CD4-positive, alpha-beta T cell treated with Interferon gamma for 1 hour (primary cell): ENCODE results near the gene OPCML.

Experiments
- DNase-seq: peaks from one replicate; pipeline ENCODE4 v3.0.0-alpha.2; 2020

The OPCML gene

GRCh38 chr11:132496341-132496740 is 1036.0 kb downstream of the OPCML start:
- DNase-seq, result no peak

- no peak for DNase-seq
Observed at GRCh38 chr11:132493801-132494200, 1038.5 kb downstream of the OPCML start.

GRCh38 chr11:132490978-132491377 is 1041.3 kb downstream of the OPCML start:
- DNase-seq, result no peak

GRCh38 chr11:132486060-132486459 is 1046.2 kb downstream of the OPCML start:
- no peak for DNase-seq

- DNase-seq, result no peak
Observed at GRCh38 chr11:132475026-132475425, 1057.3 kb downstream of the OPCML start.

GRCh38 chr11:132472411-132473172 is 1059.7 kb downstream of the OPCML start:
- no peak for DNase-seq

GRCh38 chr11:132471466-132471865 is 1060.8 kb downstream of the OPCML start:
- no peak for DNase-seq

GRCh38 chr11:132466983-132467382 is 1065.3 kb downstream of the OPCML start:
- DNase-seq, result no peak

GRCh38 chr11:132464939-132465338 is 1067.4 kb downstream of the OPCML start:
- DNase-seq, result no peak

GRCh38 chr11:132464003-132464342 is 1068.3 kb downstream of the OPCML start:
- DNase-seq, result no peak

- DNase-seq, result no peak
Observed at GRCh38 chr11:132463295-132464002, 1068.9 kb downstream of the OPCML start.

GRCh38 chr11:132459736-132460135 is 1072.6 kb downstream of the OPCML start:
- DNase-seq, result no peak

GRCh38 chr11:132457445-132457844 is 1074.9 kb downstream of the OPCML start:
- DNase-seq, result no peak

- no peak for DNase-seq
Observed at GRCh38 chr11:132456751-132457328, 1075.5 kb downstream of the OPCML start.

GRCh38 chr11:132455044-132455443 is 1077.3 kb downstream of the OPCML start:
- no peak for DNase-seq

GRCh38 chr11:132453406-132453805 is 1078.9 kb downstream of the OPCML start:
- DNase-seq, result no peak

- DNase-seq, result no peak
Observed at GRCh38 chr11:132452616-132453015, 1079.7 kb downstream of the OPCML start.

- DNase-seq, result no peak
Observed at GRCh38 chr11:132451942-132452601, 1080.2 kb downstream of the OPCML start.

GRCh38 chr11:132450631-132451030 is 1081.7 kb downstream of the OPCML start:
- no peak for DNase-seq

GRCh38 chr11:132448334-132448995 is 1083.8 kb downstream of the OPCML start:
- no peak for DNase-seq

- DNase-seq, result no peak
Observed at GRCh38 chr11:132447761-132448160, 1084.5 kb downstream of the OPCML start.

- no peak for DNase-seq
Observed at GRCh38 chr11:132445859-132446291, 1086.4 kb downstream of the OPCML start.

GRCh38 chr11:132444911-132445310 is 1087.4 kb downstream of the OPCML start:
- no peak for DNase-seq
